ENCODE results near the gene OSTF1.
A peak's percentile ranks its signal among the peaks of the same experiment; 100 is the strongest.

The OSTF1 gene, protein sequence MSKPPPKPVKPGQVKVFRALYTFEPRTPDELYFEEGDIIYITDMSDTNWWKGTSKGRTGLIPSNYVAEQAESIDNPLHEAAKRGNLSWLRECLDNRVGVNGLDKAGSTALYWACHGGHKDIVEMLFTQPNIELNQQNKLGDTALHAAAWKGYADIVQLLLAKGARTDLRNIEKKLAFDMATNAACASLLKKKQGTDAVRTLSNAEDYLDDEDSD

DNA sequence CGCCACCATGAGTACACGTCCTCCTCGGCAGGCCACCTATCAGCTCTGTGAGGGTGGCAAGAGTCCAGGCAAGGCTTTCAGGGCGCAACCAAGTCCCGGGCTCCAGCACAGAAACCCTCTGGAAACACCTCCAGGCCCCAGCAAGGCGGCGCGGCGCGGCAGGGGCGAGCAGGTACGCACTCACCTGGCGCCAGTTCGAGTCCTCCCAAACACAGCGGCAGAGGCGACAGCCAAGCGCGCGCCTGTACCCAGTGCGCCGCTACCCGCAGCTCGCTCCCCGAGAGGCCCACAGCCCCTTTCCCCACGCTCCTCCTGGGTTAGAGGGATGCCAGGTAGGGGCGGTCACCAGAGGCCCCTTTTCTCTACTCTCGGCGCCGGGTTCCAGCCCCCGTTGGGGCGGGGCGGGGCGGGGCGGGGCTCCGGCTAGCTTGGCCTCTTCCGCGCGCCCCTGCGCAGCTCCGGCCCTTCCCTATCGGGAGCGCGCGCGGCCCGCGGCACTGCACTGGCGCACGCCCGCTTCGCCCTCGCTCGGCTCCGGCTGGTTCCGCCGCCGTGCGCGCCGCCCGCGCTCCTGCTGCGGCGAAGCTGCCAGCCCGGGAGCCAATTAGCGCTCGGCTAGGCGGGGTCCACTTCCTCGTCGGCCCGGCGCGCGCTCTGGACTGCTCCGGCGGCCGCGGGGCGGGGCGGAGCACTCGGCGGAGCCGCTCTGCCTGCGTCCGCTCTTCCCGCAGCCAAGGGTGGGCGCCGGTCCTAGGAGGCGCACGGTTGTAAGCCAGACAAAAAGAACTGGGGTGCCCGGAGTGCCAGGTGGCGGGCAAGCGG, at the start of gene OSTF1, which contains the start of gene NMRK1:
OSTF1 (plus strand) TSS at position 691 of the 822 bp plus-strand sequence. CDS start 179 bp downstream, outside the sequence.
NMRK1 (minus strand) TSS at position 332 of the 822 bp plus-strand sequence. CDS start 5,040 bp downstream, outside the sequence.
- peak; percentile 64 to 92 (median 79) for DNase-seq

DNA sequence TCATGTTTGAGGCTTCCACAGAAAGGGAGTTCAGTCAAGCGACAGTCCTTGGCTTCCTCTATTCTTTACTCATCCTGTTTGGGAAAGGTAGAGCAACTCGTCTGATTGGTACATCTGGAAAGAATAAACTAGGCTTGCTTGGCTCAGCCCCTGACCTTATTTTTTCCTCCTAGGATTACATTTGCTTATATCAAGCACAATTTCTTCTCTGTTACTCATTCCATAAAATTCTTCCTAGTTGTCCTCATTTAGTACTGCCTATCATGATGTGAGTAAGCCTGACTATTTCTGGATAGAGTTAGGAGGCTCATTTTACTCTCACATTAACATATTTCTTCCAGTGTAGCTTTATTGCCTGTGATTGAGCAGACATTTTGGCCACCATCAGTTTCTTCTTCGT, 49.3 kb upstream of the OSTF1 start:
- no peak for DNase-seq

DNA sequence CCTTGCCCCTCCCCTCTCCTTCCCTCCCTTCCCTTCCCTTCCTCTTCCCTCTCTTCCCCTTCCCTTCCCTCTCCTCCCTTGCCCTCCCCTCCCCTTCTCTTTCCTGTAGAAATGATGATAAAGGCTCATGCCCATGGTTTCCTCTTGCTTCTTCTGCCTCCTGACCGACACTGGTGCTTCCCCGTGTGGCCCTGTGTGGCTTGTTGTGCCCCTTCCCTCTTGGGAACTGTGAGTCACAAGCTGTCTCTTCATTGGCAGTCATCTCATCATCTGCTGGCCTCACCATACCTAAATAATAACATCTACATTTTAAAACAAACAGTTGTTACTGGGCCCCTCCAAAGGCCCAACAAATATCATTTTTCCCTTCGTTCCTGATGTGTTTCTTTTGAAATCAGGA, 48.5 kb upstream of the OSTF1 start:
- no peak for DNase-seq

DNA sequence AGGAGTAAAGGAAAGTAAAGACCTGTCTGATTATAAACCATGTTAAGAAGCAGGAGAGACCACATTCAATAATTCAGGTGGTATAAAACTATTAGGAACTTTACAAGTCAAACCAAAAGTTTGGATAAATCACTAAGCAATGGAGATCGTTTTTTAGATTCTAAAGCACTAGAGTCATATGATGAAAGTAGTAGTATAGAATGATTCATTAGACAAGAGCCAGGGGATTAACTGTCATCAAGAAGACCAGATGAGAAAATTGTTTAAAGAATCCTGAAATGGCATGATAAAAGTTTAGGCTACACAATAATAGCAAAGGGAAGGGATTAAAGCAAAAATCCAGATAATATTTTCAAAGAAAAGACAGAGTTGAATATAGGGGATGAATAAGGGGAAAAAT, 47.3 kb upstream of the OSTF1 start:
- DNase-seq, result no peak

DNA sequence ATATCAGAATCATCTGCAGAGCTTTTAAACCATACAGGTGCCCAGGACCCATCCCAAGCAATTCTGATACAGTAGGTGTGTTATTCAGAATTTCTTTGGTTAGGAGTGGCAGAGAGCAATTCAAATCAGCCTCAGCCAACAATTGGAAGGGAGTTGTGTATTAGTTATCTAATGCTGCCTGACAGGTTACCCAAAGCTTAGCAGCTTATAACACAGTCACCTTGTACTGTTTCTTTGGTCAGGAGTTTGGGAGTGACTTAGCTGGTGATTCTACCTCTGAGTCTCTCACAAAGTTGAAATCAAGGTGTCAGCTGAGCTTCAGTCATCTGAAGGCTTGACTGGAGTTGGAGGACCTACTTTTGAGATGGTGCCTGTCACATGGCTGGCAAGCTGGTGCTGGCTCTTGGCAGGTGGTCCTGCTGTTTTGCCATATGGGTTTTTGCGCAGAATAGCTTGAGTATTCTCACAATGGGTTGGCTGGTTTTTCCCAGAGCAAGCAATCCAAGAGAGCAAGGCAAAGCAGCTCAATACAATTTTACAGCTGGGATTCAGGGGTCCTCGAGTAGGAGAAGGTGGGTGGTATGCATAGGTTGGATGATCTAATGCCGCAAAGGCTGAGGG, 41.5 kb upstream of the OSTF1 start:
- DNase-seq, result no peak

DNA sequence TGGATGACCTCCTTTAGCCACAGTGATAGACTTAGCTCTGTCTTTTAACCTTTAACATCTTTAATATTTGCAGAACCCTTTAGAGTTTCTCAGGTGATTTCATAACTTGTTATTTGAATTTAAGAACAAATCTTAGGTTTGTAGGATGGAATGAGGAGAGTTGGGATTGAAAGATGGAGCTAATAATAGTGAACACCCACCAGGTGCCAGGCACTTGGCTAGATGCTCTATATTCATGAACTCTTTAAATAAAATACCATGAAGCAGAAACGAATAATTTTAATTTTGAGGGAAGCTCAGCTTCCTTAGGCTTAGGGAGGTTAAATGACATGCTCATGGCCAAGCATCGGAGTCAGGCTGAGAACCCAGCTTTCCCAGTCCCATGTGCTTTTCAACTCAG, 40.8 kb upstream of the OSTF1 start:
- no peak for DNase-seq

DNA sequence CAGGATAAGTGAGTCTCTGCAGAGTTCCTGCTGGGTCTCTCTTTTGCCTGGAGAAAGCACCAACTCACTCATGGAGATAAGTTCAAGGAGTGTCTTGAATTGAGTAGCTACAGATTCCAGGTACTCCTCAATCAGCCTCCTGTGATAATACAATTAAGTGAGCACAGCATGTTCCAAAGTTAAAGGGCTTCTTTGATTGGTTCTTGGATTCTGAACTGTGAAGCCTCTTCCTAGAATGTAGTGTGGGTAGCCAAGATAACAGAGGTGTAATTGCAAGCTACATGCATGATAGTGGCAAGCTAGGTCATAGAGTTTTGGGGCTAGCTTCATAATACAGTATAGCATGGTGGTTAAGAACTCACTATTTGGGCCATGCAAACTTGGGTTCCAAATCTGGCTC, 37.0 kb upstream of the OSTF1 start:
- no peak for DNase-seq

DNA sequence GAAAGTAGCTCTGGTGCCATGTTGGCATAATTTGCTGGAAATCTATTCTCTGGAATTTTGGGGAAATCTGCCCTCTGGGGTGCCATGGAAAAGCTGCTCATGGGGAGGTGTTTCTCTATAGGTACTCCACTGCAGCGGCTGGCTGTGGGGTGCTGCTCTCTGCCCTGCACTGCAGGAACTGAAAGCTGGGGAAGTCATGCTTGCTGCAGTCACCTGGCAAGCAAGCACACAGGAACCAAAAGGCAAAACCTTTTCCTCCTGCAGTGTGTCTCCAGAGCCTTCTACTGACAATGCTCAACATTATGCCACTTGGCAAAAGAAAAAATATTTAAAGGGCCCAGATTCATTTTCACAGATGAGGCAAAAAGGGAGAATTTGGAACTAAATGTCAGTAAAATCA, 34.4 kb upstream of the OSTF1 start:
- no peak for DNase-seq

DNA sequence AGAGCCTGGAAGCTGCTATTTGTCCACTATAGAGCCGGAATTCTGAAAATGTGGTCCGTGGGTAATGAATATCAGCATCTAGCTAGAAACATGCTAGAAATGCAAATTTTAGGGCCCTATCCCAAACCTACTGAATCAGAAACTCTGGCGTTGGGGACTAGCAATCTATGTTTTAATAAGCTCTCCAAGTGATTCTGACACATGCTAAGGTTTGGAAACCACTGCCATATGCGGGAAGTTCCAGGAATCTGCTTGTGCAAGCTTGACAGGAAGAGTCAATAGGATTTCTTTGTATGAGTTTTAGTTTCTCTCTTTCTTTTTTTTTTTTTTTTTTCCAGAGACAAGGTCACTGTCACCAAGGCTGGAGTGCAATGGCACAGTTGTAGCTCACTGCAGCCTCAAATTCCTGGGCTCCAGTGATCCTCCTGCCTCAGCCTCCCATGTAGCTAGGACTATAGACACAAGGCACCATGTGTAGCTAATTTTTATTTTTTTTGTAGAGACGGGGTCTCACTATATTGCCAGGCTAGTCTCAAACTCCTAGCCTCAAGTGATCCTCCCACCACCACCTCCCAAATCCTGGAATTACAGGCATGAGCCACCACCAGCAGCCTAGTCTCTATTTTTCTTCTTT, 33.8 kb upstream of the OSTF1 start:
- DNase-seq, result no peak

DNA sequence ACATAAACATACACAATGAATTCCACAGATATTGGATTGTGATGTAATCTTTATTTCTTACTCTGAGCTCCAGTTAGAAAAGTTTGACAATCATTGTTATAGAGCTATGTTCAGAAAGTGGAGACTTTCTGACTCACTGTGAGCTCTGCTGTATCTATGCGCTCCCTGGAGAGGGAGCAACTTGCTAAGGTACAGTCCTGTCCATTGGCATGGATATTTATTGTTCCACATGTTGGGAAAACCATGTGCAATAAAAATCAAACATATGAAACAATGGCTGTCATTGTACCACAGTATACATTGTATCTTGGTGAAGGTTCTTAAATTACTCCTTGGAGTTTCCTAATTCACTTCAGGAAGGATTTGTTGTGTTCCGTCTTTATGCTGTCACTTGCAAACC, 27.1 kb upstream of the OSTF1 start:
- DNase-seq, result no peak

DNA sequence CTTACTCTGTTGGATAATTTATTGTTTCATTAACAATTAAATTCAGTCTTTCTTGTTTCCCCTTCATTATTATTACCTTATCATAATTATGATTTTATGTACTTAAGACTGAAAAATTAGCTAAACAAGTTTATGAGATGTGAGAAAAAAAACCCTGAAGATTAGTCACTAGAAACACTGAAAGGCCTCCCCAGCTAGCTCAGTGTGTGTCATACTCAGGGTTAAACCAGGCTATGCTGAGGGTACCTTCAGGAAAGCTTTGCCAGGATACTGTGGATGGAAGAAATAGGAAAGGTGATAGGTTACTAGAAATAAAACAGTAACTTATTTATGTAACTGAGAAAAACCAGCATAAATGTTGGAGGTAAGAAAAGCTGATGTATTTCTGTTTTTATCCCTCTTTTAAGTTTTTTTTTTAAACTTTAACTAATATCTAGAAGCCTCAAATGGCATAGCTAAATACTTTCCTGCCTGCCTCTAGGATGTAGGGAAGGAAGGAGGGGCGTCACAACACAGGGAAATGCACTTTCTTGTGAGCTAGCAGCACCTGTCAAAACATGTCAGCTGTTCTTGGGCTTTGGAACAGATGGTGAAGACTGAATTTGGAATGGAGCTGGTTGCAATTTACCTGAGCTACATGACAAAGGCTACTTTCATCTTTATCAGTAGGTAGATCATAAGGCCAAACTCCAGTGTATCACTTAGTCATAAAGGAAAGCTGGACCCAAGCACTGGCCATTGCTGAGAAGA, 24.6 kb upstream of the OSTF1 start:
- DNase-seq, result no peak

DNA sequence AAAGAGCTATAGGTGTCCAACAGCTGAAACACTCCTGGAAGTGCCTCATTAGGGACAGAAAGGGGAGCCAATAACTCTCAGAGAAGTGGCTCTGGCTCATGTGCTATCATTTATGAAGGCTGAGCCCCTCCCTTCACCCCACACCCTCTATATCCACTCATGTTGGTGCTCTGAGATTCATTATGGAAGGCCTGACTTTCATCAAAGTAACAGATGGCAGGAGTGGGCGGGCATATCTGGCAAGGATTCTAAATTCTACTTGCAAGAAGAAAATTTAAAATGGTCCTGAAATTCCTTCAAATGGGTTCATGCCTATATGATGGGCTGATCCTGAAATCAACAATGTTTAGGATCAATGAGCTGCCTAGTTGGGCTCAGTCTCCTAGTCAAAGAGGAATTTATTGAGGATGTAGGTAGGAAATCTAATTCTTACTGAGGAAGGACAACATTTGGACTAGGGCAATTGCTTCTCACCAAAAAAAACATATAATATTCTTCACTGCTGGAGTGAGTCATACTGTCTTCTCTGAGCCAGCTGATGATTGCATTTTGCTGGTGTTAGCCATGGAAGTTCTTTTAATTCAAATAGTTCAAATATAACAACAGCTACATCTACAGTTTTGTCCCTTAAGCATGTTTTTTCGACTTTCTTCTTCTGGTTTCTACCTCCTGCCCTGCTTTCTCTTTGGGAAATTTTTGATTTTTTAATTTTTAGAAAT, 23.8 kb upstream of the OSTF1 start:
- no peak for DNase-seq

DNA sequence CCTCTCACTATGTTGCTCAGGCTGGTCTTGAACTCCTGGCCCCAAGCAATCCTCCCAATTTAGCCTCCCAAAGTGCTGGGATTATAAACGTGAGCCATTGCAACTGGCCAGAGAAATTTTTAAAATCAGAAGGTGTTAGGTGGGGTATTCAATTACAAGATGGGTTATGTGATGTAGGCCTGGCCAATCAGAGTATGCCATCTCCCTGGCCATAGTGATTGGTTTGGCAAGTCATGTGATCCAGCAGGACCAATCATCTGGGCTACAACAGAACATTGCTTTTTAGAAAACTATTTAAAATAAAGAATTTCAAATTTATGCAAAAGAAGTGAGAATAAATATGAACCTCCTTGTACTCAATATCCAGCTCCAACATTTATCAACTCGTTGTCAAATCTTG, 22.8 kb upstream of the OSTF1 start:
- no peak for DNase-seq

DNA sequence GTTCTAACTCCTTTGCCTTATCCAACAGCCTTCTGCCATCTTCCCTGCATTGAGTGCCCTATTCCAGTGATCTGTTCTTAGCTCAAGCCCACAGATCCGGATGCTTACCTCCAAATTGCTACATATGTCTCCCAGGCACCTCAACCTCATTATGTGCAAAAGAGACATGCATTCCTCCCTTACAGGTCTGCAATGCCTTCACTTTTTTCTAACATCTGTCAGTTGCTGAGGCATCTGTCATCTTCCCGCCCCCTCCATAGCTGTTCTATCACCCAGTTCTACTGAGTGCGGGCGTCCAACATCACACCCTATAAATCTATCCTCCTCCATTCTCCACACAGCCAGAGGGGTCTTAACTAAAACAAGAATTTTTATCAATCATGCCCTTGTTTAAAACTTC, 20.4 kb upstream of the OSTF1 start:
- no peak for DNase-seq

DNA sequence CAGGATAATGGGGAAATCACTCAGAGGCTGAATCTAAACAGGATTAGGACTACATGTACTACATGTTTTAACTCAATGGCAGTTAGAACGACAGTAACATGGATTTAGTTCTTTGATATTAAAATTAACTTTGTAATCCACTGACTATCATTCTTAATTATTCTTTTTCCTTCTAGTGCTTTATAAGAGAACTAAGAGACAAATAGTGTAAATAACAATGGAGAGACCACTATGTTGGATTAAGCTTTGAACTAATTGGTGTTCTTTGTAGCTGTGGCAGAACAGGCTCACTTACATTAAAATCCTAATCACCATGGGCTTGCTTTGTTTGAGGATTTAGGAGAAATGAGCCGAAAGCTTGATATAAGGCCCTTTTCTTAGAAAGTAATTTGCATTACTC, 19.1 kb upstream of the OSTF1 start:
- no peak for DNase-seq

DNA sequence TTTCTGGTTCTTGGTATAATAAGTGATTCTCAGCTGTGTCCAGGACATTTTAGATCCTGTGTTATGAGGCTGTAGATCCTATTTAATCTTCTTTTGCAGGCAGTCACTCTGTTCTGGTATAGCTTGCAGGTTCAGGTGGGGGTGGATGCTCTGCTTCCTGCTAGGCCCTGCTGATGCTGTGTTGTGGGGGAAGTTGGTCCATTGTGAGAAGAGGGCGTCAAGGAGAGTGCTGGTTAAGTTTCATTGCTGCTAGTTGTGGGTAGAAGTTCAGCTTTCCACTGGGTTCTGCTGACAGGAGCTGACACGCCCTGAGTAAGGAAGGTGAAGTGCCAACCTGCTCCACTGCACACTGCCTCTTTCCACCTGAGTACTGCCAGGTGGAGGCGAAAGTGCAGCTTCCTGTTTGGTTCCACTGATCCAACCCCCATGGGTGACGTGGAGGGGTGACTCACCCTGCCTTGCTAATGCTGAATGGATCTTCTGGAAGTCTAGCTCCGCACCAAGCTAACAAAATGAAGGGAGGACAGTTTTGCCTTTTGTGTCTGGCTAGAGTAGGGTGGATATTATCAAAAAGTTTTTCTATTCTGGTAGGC, 16.7 kb upstream of the OSTF1 start:
- DNase-seq, result peak in 2 of 4 experiments; percentile 29 to 47

DNA sequence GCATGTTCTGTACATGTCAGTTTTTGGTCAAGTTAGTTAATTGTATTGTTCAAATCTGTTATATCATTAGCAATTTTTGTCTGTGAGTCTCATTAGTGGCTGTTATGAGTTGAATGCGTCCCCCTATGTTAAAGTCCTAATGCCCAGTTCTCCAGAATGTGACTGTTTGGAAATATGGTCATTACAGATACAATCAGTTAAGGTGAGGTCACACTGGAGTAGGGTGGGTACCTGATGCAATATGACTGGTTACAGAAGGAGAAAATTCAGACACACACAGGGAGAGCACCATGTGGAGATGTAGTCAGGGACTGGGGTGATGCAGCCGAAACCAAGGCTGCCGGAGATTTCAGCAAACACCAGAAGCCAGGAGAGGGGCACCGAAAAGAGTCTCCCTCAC, 15.4 kb upstream of the OSTF1 start:
- no peak for DNase-seq

DNA sequence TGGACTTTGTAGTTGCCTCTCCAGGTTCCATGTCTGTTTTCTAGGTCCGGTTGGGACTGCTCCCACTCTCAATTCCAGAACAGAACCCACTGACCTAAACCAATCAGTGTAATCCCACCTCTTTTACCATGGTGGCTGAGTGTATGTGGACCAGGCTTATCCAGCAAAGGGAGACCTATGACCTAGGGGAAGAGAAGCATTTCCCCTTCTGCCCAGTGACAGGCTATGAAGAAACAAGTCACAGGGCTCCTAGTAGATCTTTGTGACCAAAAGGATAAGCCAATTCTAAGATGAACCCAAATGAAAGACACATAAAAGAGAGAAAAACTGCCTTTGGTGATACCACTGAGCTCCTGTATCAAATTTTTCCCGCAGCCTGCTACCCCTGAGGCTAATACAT, 6.7 kb upstream of the OSTF1 start:
- no peak for DNase-seq

DNA sequence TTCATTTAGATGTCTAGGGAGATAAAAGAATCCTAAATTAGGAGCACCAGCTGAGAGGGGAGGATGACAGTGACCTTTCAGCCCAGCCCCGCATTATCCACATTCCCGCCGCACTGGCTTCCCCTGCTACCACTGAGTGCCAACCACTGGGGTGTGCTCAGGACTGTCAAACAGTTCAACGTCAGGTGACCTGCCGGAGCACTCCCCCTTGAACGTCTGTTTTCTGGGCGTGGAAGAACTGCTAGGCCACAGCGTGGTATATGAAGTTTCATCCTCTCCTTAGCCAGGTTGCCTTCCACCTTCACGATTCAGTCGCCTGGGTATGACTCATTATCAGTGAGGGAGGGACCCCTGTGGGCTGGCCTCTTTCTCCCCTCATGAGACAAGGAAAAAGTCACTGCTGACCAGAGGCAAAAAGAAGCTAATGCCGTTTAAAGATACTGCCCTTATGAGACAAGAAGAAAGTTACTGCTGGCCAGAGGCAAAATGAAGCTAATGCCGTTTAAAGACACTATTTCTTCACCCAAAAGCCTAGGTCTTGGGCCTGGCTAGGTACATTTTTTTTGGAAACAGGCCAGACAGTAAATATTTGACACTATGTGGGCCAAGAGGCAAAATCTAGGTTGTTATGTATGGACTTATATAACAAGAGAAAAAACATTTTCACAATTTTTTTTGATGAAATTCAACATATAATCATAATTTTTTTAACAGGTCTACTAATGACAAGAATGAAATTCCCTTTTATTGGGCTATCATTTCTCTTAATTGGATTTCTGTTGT, 4.9 kb upstream of the OSTF1 start:
- no peak for DNase-seq

DNA sequence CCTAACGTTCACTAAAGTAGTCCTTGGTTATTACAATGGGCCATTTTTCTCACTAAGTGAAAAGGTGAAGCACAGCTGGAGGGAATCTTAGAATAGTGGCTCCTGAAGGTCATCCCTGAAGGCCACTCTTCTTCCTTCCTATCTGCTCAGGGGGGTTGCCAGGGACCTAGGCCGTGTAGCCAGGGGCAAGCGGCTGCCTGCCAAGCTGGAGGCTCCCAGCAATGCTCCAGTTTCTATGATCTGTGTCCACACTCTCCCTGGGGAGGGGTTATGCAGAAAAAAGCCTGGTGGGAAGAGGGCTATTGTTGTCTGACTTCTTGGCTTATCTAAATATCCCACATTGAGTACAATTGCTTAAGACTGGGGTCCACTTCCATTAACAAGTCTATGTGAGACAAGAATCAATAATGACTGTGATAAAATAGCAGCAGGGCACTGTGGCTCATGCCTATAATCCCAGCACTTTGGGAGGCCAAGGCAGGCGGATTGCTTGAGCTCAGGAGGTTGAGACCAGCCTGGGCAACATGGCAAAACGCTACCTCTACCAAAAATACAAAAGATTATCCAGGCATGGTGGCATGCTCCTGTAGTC, 4.1 kb upstream of the OSTF1 start:
- DNase-seq, result no peak
